IPS-18a (cell line): Measurements from ENCODE around the gene IRAK1BP1.
A peak's percentile ranks its signal among the peaks of the same experiment; 100 is the strongest.
"Not testable (repeated sequence)": the region's sequence is repeated elsewhere in the genome, so short reads cannot be mapped to it uniquely, and the experiment has no call there.

Experiments
- H3K27ac ChIP-seq: one replicate; pipeline ENCODE4 v1.5.1; 2013; ENCODE audit warnings: low read length
- H3K27me3 ChIP-seq: one replicate; pipeline ENCODE4 v1.6.1; 2013; ENCODE audit warnings: mild to moderate bottlenecking, low read length; ENCODE audit not compliant: control insufficient read depth, insufficient read depth
- H3K36me3 ChIP-seq: one replicate; pipeline ENCODE4 v1.6.1; 2013; ENCODE audit warnings: low read depth, low read length; ENCODE audit not compliant: control insufficient read depth
- H3K4me1 ChIP-seq: one replicate; pipeline ENCODE4 v1.6.1; 2013; ENCODE audit warnings: low read depth, low read length; ENCODE audit not compliant: control insufficient read depth
- H3K4me3 ChIP-seq: one replicate; pipeline ENCODE4 v1.5.1; 2013; ENCODE audit warnings: low read length
- H3K9ac ChIP-seq: one replicate; pipeline ENCODE4 v1.6.1; 2013; ENCODE audit warnings: mild to moderate bottlenecking, low read length, moderate library complexity
- H3K9me3 ChIP-seq: one replicate; pipeline ENCODE4 v1.6.1; 2013; ENCODE audit warnings: low read depth, low read length; ENCODE audit not compliant: control insufficient read depth

IRAK1BP1 gene

GRCh38 chr6:78845567-78845966 lies 21.8 kb upstream of the IRAK1BP1 start:
- H3K9me3 ChIP-seq: no peaks in the 10 kb centered on the region
- H3K27me3 ChIP-seq: no peaks in the 10 kb centered on the region
- H3K27ac ChIP-seq: no peak overlapping the region
- H3K9ac ChIP-seq: no peak overlapping the region
- H3K36me3 ChIP-seq: no peaks in the 10 kb centered on the region
- H3K4me1 ChIP-seq: peaks cover 19% of the 10 kb centered on the region
- H3K4me3 ChIP-seq: no peak overlapping the region

- no peaks in the 10 kb centered on the region for H3K36me3 ChIP-seq
- H3K27ac ChIP-seq: no peak overlapping the region
- no peaks in the 10 kb centered on the region for H3K9me3 ChIP-seq
- H3K4me1 ChIP-seq: no peaks in the 10 kb centered on the region
- H3K4me3 ChIP-seq: no peak overlapping the region
- H3K9ac ChIP-seq: no peak overlapping the region
- H3K27me3 ChIP-seq: no peaks in the 10 kb centered on the region
Measured at GRCh38 chr6:78850621-78851020, 16.7 kb upstream of the IRAK1BP1 start.

GRCh38 chr6:78851156-78851555 lies 16.2 kb upstream of the IRAK1BP1 start:
- Histone ChIP-seq H3K27ac (no peak overlapping the region), H3K9ac (no peak overlapping the region), H3K4me3 (no peak overlapping the region), H3K27me3 (no peaks in the 10 kb centered on the region), H3K36me3 (no peaks in the 10 kb centered on the region), H3K4me1 (no peaks in the 10 kb centered on the region), H3K9me3 (no peaks in the 10 kb centered on the region)

GRCh38 chr6:78854546-78854945 lies 12.8 kb upstream of the IRAK1BP1 start:
- Histone ChIP-seq H3K36me3 (no peaks in the 10 kb centered on the region), H3K9me3 (no peaks in the 10 kb centered on the region), H3K9ac (no peak overlapping the region), H3K4me3 (no peak overlapping the region), H3K27me3 (no peaks in the 10 kb centered on the region), H3K27ac (no peak overlapping the region), H3K4me1 (no peaks in the 10 kb centered on the region)

- H3K9me3 ChIP-seq, H3K4me3 ChIP-seq, H3K36me3 ChIP-seq, H3K27me3 ChIP-seq, H3K9ac ChIP-seq, H3K4me1 ChIP-seq, H3K27ac ChIP-seq: not testable (repeated sequence)
Measured at GRCh38 chr6:78858339-78858938, 8.9 kb upstream of the IRAK1BP1 start.

- H3K4me1 ChIP-seq: no peaks in the 10 kb centered on the region
- H3K9ac ChIP-seq: no peak overlapping the region
- H3K36me3 ChIP-seq: no peaks in the 10 kb centered on the region
- no peaks in the 10 kb centered on the region for H3K27me3 ChIP-seq
- no peak overlapping the region for H3K27ac ChIP-seq
- no peak overlapping the region for H3K4me3 ChIP-seq
- no peaks in the 10 kb centered on the region for H3K9me3 ChIP-seq
Measured at GRCh38 chr6:78861509-78861908, 5.8 kb upstream of the IRAK1BP1 start.

GRCh38 chr6:78863576-78863975 lies 3.8 kb upstream of the IRAK1BP1 start:
- Histone ChIP-seq H3K9ac (no peak overlapping the region), H3K27ac (no peak overlapping the region), H3K4me1 (peaks cover 3% of the 10 kb centered on the region), H3K36me3 (no peaks in the 10 kb centered on the region), H3K9me3 (no peaks in the 10 kb centered on the region), H3K4me3 (no peak overlapping the region), H3K27me3 (no peaks in the 10 kb centered on the region)

- Histone ChIP-seq H3K4me1 (peaks cover 4% of the 10 kb centered on the region), H3K36me3 (no peaks in the 10 kb centered on the region), H3K4me3 (no peak overlapping the region), H3K9ac (no peak overlapping the region), H3K27ac (no peak overlapping the region), H3K27me3 (no peaks in the 10 kb centered on the region), H3K9me3 (no peaks in the 10 kb centered on the region)
Measured at GRCh38 chr6:78864957-78865356, 2.4 kb upstream of the IRAK1BP1 start.

GRCh38 chr6:78867020-78867369 lies 356 bp upstream of the IRAK1BP1 start:
- H3K27me3 ChIP-seq: no peaks in the 10 kb centered on the region
- peaks cover 4% of the 10 kb centered on the region for H3K4me1 ChIP-seq
- peak overlapping the region; percentile 74 for H3K4me3 ChIP-seq
- H3K36me3 ChIP-seq: no peaks in the 10 kb centered on the region
- no peaks in the 10 kb centered on the region for H3K9me3 ChIP-seq
- peak overlapping the region; percentile 5 for H3K27ac ChIP-seq
- H3K9ac ChIP-seq: peak overlapping the region; percentile 70

GRCh38 chr6:78868116-78868515 lies 765 bp downstream of the IRAK1BP1 start:
- peaks cover 4% of the 10 kb centered on the region for H3K4me1 ChIP-seq
- H3K4me3 ChIP-seq: peak overlapping the region; percentile 74
- H3K27ac ChIP-seq: no peak overlapping the region
- H3K9me3 ChIP-seq: no peaks in the 10 kb centered on the region
- H3K27me3 ChIP-seq: no peaks in the 10 kb centered on the region
- no peaks in the 10 kb centered on the region for H3K36me3 ChIP-seq
- peak overlapping the region; percentile 70 for H3K9ac ChIP-seq

GRCh38 chr6:78875505-78875904 lies 8.2 kb downstream of the IRAK1BP1 start:
- no peaks in the 10 kb centered on the region for H3K27me3 ChIP-seq

GRCh38 chr6:78883651-78884050 lies 16.3 kb downstream of the IRAK1BP1 start:
- H3K27me3 ChIP-seq: no peaks in the 10 kb centered on the region
- no peak overlapping the region for H3K9ac ChIP-seq
- H3K4me3 ChIP-seq: no peak overlapping the region

More at GRCh38 chr6:78875505-78875904, 8.2 kb downstream of the IRAK1BP1 start:
- Histone ChIP-seq H3K27ac (no peak overlapping the region), H3K4me3 (no peak overlapping the region), H3K9me3 (peaks cover 4% of the 10 kb centered on the region), H3K36me3 (no peaks in the 10 kb centered on the region), H3K4me1 (no peaks in the 10 kb centered on the region), H3K9ac (no peak overlapping the region)

More at GRCh38 chr6:78883651-78884050, 16.3 kb downstream of the IRAK1BP1 start:
- no peaks in the 10 kb centered on the region for H3K9me3 ChIP-seq
- no peak overlapping the region for H3K27ac ChIP-seq
- no peaks in the 10 kb centered on the region for H3K36me3 ChIP-seq
- no peaks in the 10 kb centered on the region for H3K4me1 ChIP-seq
